ENCODE data around the gene FAM174B.

The FAM174B gene

GRCh38 chr15:92664178-92664900, 8.8 kb upstream of the FAM174B start:
- no peak for FAIRE-seq

GRCh38 chr15:92663250-92663951, 7.8 kb upstream of the FAM174B start:
- no peak for FAIRE-seq

- FAIRE-seq, result no peak
Observed at GRCh38 chr15:92662762-92663161, 7.2 kb upstream of the FAM174B start.

GRCh38 chr15:92661956-92662355, 6.4 kb upstream of the FAM174B start:
- no peak for FAIRE-seq

- FAIRE-seq, result no peak
Observed at GRCh38 chr15:92661069-92661468, 5.5 kb upstream of the FAM174B start.

GRCh38 chr15:92657486-92657885, 1.9 kb upstream of the FAM174B start:
- FAIRE-seq, result no peak

- FAIRE-seq, result no peak
Observed at GRCh38 chr15:92656089-92656488, 514 bp upstream of the FAM174B start.

- FAIRE-seq, result no peak
Observed at GRCh38 chr15:92654662-92655061, 913 bp downstream of the FAM174B start.

- FAIRE-seq, result no peak
Observed at GRCh38 chr15:92653836-92654539, 1.6 kb downstream of the FAM174B start.

GRCh38 chr15:92653366-92653765, 2.2 kb downstream of the FAM174B start:
- no peak for FAIRE-seq

GRCh38 chr15:92652576-92652966, 3.0 kb downstream of the FAM174B start:
- FAIRE-seq, result no peak

- no peak for FAIRE-seq
Observed at GRCh38 chr15:92651877-92652575, 3.5 kb downstream of the FAM174B start.

- no peak for FAIRE-seq
Observed at GRCh38 chr15:92650966-92651365, 4.6 kb downstream of the FAM174B start.

- FAIRE-seq, result no peak
Observed at GRCh38 chr15:92650256-92650655, 5.3 kb downstream of the FAM174B start.

- no peak for FAIRE-seq
Observed at GRCh38 chr15:92648190-92648875, 7.2 kb downstream of the FAM174B start.

GRCh38 chr15:92647467-92648163, 8.0 kb downstream of the FAM174B start:
- FAIRE-seq, result no peak

- FAIRE-seq, result no peak
Observed at GRCh38 chr15:92646216-92646615, 9.4 kb downstream of the FAM174B start.

GRCh38 chr15:92645731-92646130, 9.8 kb downstream of the FAM174B start:
- FAIRE-seq, result no peak

- FAIRE-seq, result no peak
Observed at GRCh38 chr15:92645051-92645631, 10.4 kb downstream of the FAM174B start.

- FAIRE-seq, result no peak
Observed at GRCh38 chr15:92643849-92644815, 11.4 kb downstream of the FAM174B start.

Measured in colon (tissue), 2 donors.